GM18861 (cell line): ENCODE results near the gene SORCS1.

ENCODE experiments used
- ATAC-seq: cut with Tn5 transposase; IDR thresholded peaks from one replicate; pipeline ENCODE4 v1.9.1; 2021; ENCODE audit not compliant: unreplicated experiment

The SORCS1 gene

GRCh38 chr10:106765241-106765754, 399.2 kb downstream of the SORCS1 start:
- ATAC-seq = no peak

- ATAC-seq = no peak
Measured at GRCh38 chr10:106764360-106764759, 400.1 kb downstream of the SORCS1 start.

- ATAC-seq = no peak
Measured at GRCh38 chr10:106761906-106762305, 402.6 kb downstream of the SORCS1 start.

- no peak for ATAC-seq
Measured at GRCh38 chr10:106757521-106757920, 407.0 kb downstream of the SORCS1 start.

- ATAC-seq = no peak
Measured at GRCh38 chr10:106751091-106751490, 413.4 kb downstream of the SORCS1 start.

GRCh38 chr10:106746868-106747267, 417.6 kb downstream of the SORCS1 start:
- no peak for ATAC-seq

- no peak for ATAC-seq
Measured at GRCh38 chr10:106741006-106741530, 423.4 kb downstream of the SORCS1 start.

GRCh38 chr10:106740071-106740470, 424.4 kb downstream of the SORCS1 start:
- ATAC-seq = no peak

- ATAC-seq = no peak
Measured at GRCh38 chr10:106734220-106734619, 430.3 kb downstream of the SORCS1 start.

- ATAC-seq = no peak
Measured at GRCh38 chr10:106728232-106728631, 436.3 kb downstream of the SORCS1 start.

GRCh38 chr10:106727170-106727569, 437.3 kb downstream of the SORCS1 start:
- no peak for ATAC-seq

GRCh38 chr10:106722524-106722923, 442.0 kb downstream of the SORCS1 start:
- no peak for ATAC-seq

GRCh38 chr10:106720683-106721082, 443.8 kb downstream of the SORCS1 start:
- ATAC-seq = no peak

- ATAC-seq = no peak
Measured at GRCh38 chr10:106716381-106716780, 448.1 kb downstream of the SORCS1 start.

- ATAC-seq = no peak
Measured at GRCh38 chr10:106714734-106715555, 449.6 kb downstream of the SORCS1 start.

- ATAC-seq = no peak
Measured at GRCh38 chr10:106713846-106714245, 450.7 kb downstream of the SORCS1 start.

GRCh38 chr10:106712988-106713387, 451.5 kb downstream of the SORCS1 start:
- ATAC-seq = no peak

GRCh38 chr10:106711313-106711906, 453.1 kb downstream of the SORCS1 start:
- ATAC-seq = peak; percentile 85

- no peak for ATAC-seq
Measured at GRCh38 chr10:106708506-106708905, 456.0 kb downstream of the SORCS1 start.

- ATAC-seq = no peak
Measured at GRCh38 chr10:106707657-106708056, 456.8 kb downstream of the SORCS1 start.

- no peak for ATAC-seq
Measured at GRCh38 chr10:106706127-106706526, 458.4 kb downstream of the SORCS1 start.

GRCh38 chr10:106705681-106706100, 458.8 kb downstream of the SORCS1 start:
- peak; percentile 85 for ATAC-seq
